ENCODE measurements around the gene HBP1. TPM values are rescaled to one million over a fixed set of nuclear protein-coding genes. Genes with fewer than 3 reads are reported as not detected.

The HBP1 gene
- total and polyA plus RNA-seq, 2 experiments from 2014 or later = 47.7 to 84.7 TPM

DNA sequence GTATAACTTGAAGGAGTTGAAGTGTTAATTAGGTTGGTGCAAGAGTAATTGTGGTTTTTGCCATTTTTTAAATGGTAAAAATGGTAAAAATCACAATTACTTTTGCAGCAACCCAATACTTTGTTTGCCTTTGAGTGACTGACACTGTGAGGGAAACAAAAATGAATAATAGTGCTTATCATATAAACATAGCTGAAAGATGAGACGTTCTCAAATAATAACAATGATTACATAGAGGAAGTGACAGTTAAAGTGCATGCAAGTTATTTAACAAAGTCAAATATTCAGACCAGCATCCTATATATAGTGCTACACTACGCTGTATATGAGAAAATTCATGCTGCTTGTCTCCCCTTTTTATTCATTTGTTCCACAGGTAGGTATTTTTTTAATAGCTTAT lies 4.7 kb upstream of the HBP1 start:
- Histone ChIP-seq H3K36me3 (replicated peaks; ENCODE audit: insufficient read depth, low read depth) (no peaks in the 10 kb centered on the region), H2AFZ (no peak overlapping the region), H3K9me2 (replicated peaks; ENCODE audit: insufficient read depth) (no peaks in the 10 kb centered on the region), H3K27me3 (no peaks in the 10 kb centered on the region), H3K27ac (no peak overlapping the region), H3K4me2 (no peak overlapping the region), H3K4me1 (ENCODE audit: insufficient read depth) (peaks cover 6% of the 10 kb centered on the region), H3K4me3 (no peak overlapping the region), H4K20me1 (ENCODE audit: insufficient read depth, poor library complexity, severe bottlenecking) (no peaks in the 10 kb centered on the region), H3K79me2 (no peaks in the 10 kb centered on the region), H3K9me3 (ENCODE audit: low read depth) (no peaks in the 10 kb centered on the region)
- TF ChIP-seq EZH2 (IDR thresholded peaks at IDR 0.05; ENCODE audit: borderline replicate concordance) (no peak), EZH2phosphoT487 (IDR thresholded peaks at IDR 0.05; ENCODE audit: low read depth, severe bottlenecking, unreplicated experiment) (no peak)
- TF ChIP-seq, protein P1, sequence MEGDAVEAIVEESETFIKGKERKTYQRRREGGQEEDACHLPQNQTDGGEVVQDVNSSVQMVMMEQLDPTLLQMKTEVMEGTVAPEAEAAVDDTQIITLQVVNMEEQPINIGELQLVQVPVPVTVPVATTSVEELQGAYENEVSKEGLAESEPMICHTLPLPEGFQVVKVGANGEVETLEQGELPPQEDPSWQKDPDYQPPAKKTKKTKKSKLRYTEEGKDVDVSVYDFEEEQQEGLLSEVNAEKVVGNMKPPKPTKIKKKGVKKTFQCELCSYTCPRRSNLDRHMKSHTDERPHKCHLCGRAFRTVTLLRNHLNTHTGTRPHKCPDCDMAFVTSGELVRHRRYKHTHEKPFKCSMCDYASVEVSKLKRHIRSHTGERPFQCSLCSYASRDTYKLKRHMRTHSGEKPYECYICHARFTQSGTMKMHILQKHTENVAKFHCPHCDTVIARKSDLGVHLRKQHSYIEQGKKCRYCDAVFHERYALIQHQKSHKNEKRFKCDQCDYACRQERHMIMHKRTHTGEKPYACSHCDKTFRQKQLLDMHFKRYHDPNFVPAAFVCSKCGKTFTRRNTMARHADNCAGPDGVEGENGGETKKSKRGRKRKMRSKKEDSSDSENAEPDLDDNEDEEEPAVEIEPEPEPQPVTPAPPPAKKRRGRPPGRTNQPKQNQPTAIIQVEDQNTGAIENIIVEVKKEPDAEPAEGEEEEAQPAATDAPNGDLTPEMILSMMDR (IDR thresholded peaks at IDR 0.05; ENCODE audit: poor library complexity) = no peak
- WGBS (ENCODE audit: low lambda C conversion rate, missing lambda C conversion rate) = 57% methylated on average over 2 of the region's 2 CpGs
- DNase-seq (ENCODE audit: low spot score) = no peak

DNA sequence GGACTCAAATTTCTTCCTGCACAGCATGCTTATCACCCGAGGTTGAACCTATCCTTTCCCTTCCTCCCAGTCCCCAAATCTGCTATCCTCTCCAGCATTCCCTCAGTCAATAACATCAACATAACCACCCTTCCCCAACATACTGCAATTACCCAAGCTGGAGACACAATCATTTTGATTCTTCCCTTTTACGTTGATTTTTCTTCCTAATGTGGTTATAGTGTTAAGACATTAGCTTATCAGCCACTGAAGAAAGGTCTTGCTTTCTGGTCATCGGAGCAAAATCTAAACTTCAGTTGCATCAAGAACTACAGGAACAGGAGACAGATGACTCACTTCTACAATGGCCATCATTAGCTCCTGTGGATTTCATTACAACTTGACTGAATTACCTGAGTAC lies 3.5 kb upstream of the HBP1 start:
- no peak for DNase-seq (ENCODE audit: low spot score)
- Histone ChIP-seq H3K36me3 (replicated peaks; ENCODE audit: insufficient read depth, low read depth) (no peaks in the 10 kb centered on the region), H4K20me1 (ENCODE audit: insufficient read depth, poor library complexity, severe bottlenecking) (peaks cover 5% of the 10 kb centered on the region), H3K4me2 (no peak overlapping the region), H3K27ac (no peak overlapping the region), H3K4me3 (no peak overlapping the region), H3K9me3 (ENCODE audit: low read depth) (no peaks in the 10 kb centered on the region), H3K4me1 (ENCODE audit: insufficient read depth) (peaks cover 6% of the 10 kb centered on the region), H2AFZ (no peak overlapping the region), H3K9me2 (replicated peaks; ENCODE audit: insufficient read depth) (no peaks in the 10 kb centered on the region), H3K79me2 (peaks cover 4% of the 10 kb centered on the region), H3K27me3 (no peaks in the 10 kb centered on the region)
- 76% methylated on average over 3 of the region's 3 CpGs for WGBS (ENCODE audit: low lambda C conversion rate, missing lambda C conversion rate)
- no peak for TF ChIP-seq EZH2 (IDR thresholded peaks at IDR 0.05; ENCODE audit: borderline replicate concordance)
- TF ChIP-seq, protein P1 (IDR thresholded peaks at IDR 0.05; ENCODE audit: poor library complexity) = no peak
- no peak for TF ChIP-seq EZH2phosphoT487 (IDR thresholded peaks at IDR 0.05; ENCODE audit: low read depth, severe bottlenecking, unreplicated experiment)

DNA sequence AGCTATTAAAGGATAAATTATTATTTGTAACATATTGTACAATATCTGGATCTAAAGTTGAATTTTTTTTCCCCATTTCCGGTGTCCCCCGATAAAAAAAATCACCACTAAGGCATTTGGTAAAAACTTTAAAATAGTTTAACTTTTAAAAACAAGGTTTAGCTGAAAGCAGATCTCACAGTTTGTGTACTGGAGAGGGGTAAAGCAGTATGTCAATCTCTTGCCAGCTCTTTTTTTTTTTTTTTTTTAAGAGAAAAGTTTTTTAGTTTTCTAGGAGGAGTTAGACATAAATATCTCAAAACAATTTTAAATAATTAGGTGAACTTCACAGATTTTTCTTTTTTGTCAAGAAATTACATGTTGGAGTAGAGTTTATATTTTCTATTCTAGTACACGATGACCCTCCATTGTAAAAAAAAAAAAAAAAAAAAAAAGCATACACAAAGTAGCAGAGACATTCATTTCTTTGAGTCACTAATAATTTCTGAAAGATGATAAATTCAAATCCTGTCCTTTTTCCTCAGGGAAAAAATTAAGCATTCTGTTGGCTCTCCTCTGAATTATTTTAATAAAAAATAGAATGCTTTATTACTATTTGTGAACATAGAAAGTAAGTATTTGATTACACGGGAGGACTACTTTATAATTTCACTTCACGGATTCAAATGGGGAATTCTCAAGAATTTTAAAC lies 1.9 kb upstream of the HBP1 start:
- H3K27me3 ChIP-seq = no peaks in the 10 kb centered on the region
- no peak for DNase-seq (ENCODE audit: low spot score)
- no peaks in the 10 kb centered on the region for H3K9me2 ChIP-seq (replicated peaks; ENCODE audit: insufficient read depth)
- peaks cover 19% of the 10 kb centered on the region for H3K79me2 ChIP-seq
- H3K9me3 ChIP-seq (ENCODE audit: low read depth) = no peaks in the 10 kb centered on the region
- TF ChIP-seq EZH2phosphoT487 (IDR thresholded peaks at IDR 0.05; ENCODE audit: low read depth, severe bottlenecking, unreplicated experiment) = no peak
- TF ChIP-seq EZH2 (IDR thresholded peaks at IDR 0.05; ENCODE audit: borderline replicate concordance) = no peak
- TF ChIP-seq, protein P1 (IDR thresholded peaks at IDR 0.05; ENCODE audit: poor library complexity) = no peak
- H3K4me3 ChIP-seq = peak overlapping the region; percentile 28
- H3K36me3 ChIP-seq (replicated peaks; ENCODE audit: insufficient read depth, low read depth) = no peaks in the 10 kb centered on the region
- peak overlapping the region; percentile 92 for H3K27ac ChIP-seq
- peak overlapping the region; percentile 80 for H2AFZ ChIP-seq
- peak overlapping the region; percentile 72 for H3K4me2 ChIP-seq
- peaks cover 6% of the 10 kb centered on the region for H3K4me1 ChIP-seq (ENCODE audit: insufficient read depth)
- 46% methylated on average over 5 of the region's 5 CpGs for WGBS (ENCODE audit: low lambda C conversion rate, missing lambda C conversion rate)
- peaks cover 18% of the 10 kb centered on the region for H4K20me1 ChIP-seq (ENCODE audit: insufficient read depth, poor library complexity, severe bottlenecking)

Measured in hepatocyte (in vitro differentiated cells).